ENCODE results near the gene HEMGN.

- TF ChIP-seq CTCF (IDR thresholded peaks at IDR 0.05 in 8 of 11, conservative IDR thresholded peaks at IDR 0.05 in 3 of 11) (no peak), POLR2A (IDR thresholded peaks at IDR 0.05) (no peak), POLR2AphosphoS5 (IDR thresholded peaks at IDR 0.05) (no peak)
Observed at GRCh38 chr9:97981846-97982682, 44.1 kb upstream of the HEMGN start.
